ENCODE results near the gene SETBP1. TPM values are rescaled to one million over a fixed set of nuclear protein-coding genes. Genes with fewer than 3 reads are reported as not detected.

Gene SETBP1
- total RNA-seq, 4 donors from 2014 or later = 7.8 to 16.6 (median 11.7) TPM

GRCh38 chr18:44654573-44654972 is 26.1 kb upstream of the SETBP1 start:
- no peak for TF ChIP-seq POLR2A (IDR thresholded peaks at IDR 0.05)
- TF ChIP-seq, protein P1, sequence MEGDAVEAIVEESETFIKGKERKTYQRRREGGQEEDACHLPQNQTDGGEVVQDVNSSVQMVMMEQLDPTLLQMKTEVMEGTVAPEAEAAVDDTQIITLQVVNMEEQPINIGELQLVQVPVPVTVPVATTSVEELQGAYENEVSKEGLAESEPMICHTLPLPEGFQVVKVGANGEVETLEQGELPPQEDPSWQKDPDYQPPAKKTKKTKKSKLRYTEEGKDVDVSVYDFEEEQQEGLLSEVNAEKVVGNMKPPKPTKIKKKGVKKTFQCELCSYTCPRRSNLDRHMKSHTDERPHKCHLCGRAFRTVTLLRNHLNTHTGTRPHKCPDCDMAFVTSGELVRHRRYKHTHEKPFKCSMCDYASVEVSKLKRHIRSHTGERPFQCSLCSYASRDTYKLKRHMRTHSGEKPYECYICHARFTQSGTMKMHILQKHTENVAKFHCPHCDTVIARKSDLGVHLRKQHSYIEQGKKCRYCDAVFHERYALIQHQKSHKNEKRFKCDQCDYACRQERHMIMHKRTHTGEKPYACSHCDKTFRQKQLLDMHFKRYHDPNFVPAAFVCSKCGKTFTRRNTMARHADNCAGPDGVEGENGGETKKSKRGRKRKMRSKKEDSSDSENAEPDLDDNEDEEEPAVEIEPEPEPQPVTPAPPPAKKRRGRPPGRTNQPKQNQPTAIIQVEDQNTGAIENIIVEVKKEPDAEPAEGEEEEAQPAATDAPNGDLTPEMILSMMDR (IDR thresholded peaks at IDR 0.05) = no peak
- intact Hi-C loops (cut with DNase I; ENCODE audit: low total_unique reads) = no loop called here
- DNase-seq (ENCODE audit: low spot score in 2 of 2) = no peak
- no peak overlapping the region for H3K4me3 ChIP-seq (ENCODE audit: low read depth, poor library complexity, severe bottlenecking)
- 14 to 19% methylated on average over 3 of the region's 3 CpGs for WGBS, 2 donors

- 66 to 72% methylated on average over 2 of the region's 2 CpGs for WGBS, 2 donors
- DNase-seq (ENCODE audit: low spot score in 2 of 2) = no peak
- intact Hi-C loops (cut with DNase I; ENCODE audit: low total_unique reads) = no loop called here
- H3K4me3 ChIP-seq (ENCODE audit: low read depth, poor library complexity, severe bottlenecking) = no peak overlapping the region
- TF ChIP-seq, protein P1 (IDR thresholded peaks at IDR 0.05) = no peak
- no peak for TF ChIP-seq POLR2A (IDR thresholded peaks at IDR 0.05)
Measured at GRCh38 chr18:44655435-44655834, 25.3 kb upstream of the SETBP1 start.

DNA sequence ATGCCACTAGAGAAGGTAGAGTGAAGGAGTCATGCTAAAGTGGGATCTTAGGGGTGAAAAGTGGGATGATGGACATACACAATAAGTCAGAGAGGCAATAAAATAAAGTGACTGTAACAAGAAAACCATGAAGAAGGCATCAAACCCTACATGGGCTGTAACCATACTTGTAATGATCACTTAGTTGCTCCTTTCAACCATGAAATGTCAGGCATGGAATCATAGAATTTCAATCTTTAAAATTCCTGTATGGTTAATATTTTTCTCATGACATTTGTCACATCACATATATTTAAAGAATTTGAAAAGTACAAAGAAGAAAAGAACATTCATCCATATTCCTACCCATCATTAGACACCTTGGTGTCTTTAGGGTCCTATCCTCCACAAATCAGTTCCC is 20.9 kb upstream of the SETBP1 start:
- H3K4me3 ChIP-seq (ENCODE audit: low read depth, poor library complexity, severe bottlenecking) = no peak overlapping the region
- no peak for DNase-seq (ENCODE audit: low spot score in 2 of 2)
- intact Hi-C loops (cut with DNase I; ENCODE audit: low total_unique reads) = no loop called here
- TF ChIP-seq, protein P1 (IDR thresholded peaks at IDR 0.05) = no peak
- TF ChIP-seq POLR2A (IDR thresholded peaks at IDR 0.05) = no peak

DNA sequence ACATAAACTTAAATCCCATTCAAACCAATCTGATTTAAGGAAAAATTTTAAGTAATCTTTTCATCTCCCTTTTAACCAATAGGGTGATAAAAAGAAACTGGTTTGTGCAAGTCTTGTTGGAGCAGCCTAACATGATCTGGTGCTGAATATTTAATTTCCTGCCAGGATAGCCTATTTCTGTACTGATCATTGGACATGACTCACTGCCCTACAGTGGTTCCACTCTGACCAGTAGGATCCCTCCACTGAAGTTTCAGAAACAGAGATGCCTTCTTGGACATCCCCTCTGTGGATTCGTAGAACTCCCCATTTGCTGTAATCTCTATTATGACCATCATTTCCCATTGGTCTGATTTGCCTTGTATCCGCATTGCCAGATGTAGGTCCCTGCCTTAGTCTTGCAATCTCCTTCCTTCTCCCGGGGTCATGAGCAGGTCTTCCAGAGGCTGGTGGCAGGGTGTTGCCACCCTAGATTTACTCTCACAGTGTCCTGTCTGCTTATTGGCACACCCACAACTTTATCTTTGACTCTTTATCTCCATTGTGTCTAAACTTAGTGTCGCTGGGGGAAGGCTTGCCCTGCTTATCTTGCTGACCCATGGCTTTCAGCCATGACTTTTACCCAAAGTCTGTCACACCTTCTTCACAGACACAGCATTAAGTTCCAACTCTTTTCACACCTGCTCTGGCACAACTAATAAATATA is 12.3 kb upstream of the SETBP1 start:
- WGBS, 2 donors = 70 to 77% methylated on average over 4 of the region's 4 CpGs
- no peak overlapping the region for H3K4me3 ChIP-seq (ENCODE audit: low read depth, poor library complexity, severe bottlenecking)
- no peak for DNase-seq (ENCODE audit: low spot score in 2 of 2)
- TF ChIP-seq, protein P1 (IDR thresholded peaks at IDR 0.05) = no peak
- no peak for TF ChIP-seq POLR2A (IDR thresholded peaks at IDR 0.05)
- intact Hi-C loops (cut with DNase I; ENCODE audit: low total_unique reads) = no loop called here

DNA sequence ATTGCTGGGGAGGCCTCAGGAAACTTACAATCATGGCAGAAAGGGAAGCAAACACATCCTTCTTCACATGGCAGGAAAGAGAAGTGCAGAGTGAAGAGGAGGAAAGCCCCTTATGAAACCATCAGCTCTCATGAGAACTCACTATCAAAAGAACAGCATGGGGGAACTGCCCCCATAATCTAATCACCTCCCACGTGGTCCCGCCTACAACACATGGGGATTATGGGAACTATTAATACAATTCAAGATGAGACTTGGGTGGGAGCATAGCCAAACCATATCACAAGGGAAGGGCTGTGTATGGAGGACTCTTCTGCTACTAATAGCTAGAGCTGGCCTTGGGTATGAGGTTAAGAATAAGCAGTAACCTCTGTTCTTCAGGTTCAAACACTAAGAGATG is 8.8 kb upstream of the SETBP1 start:
- 91 to 97% methylated on average over 2 of the region's 2 CpGs for WGBS, 2 donors
- no peak overlapping the region for H3K4me3 ChIP-seq (ENCODE audit: low read depth, poor library complexity, severe bottlenecking)
- intact Hi-C loops (cut with DNase I; ENCODE audit: low total_unique reads) = no loop called here
- no peak for DNase-seq (ENCODE audit: low spot score in 2 of 2)
- TF ChIP-seq POLR2A (IDR thresholded peaks at IDR 0.05) = no peak
- TF ChIP-seq, protein P1 (IDR thresholded peaks at IDR 0.05) = no peak

GRCh38 chr18:44672506-44672905 is 8.2 kb upstream of the SETBP1 start:
- WGBS, 2 donors = 48 to 56% methylated on average over 3 of the region's 3 CpGs
- intact Hi-C loops (cut with DNase I; ENCODE audit: low total_unique reads) = no loop called here
- TF ChIP-seq, protein P1 (IDR thresholded peaks at IDR 0.05) = no peak
- TF ChIP-seq POLR2A (IDR thresholded peaks at IDR 0.05) = no peak
- no peak for DNase-seq (ENCODE audit: low spot score in 2 of 2)
- H3K4me3 ChIP-seq (ENCODE audit: low read depth, poor library complexity, severe bottlenecking) = no peak overlapping the region

Measured in lower leg skin (tissue), 4 donors.